A549 (cell line): ENCODE data around the gene TASP1. TPM values are rescaled to one million over a fixed set of nuclear protein-coding genes. Genes with fewer than 3 reads are reported as not detected.
"Not testable (repeated sequence)": the region's sequence is repeated elsewhere in the genome, so short reads cannot be mapped to it uniquely, and the experiment has no call there.

Source experiments
- ATAC-seq, 2 experiments: fragments of 200-7000 bp in 1 of 2; fragments of >200 bp in 1 of 2; cut with Nextera tagmentation in 1 of 2; cut with Tn5 transposase in 1 of 2; 3 replicates each; pipeline versions ENCODE4 v1.8.0 to v1.9.1; 2018 to 2020; ENCODE audit warnings: mild to moderate bottlenecking in 1 of 2, moderate library complexity in 1 of 2
- CTCF ChIA-PET: fragments of 300-600 bp; sonication (Branson Sonifier 250); formaldehyde crosslinking; extraction: SDS; loops from one replicate; lab custom pipeline; 2021; ENCODE audit warnings: antibody characterized with exemption, inconsistent platforms; lab: Yijun Ruan, JAX
- POLR2A ChIA-PET: fragments of 350-600 bp; formaldehyde crosslinking; extraction: SDS; loops from one replicate; lab custom pipeline; 2021; ENCODE audit warnings: antibody characterized with exemption, inconsistent platforms; lab: Yijun Ruan, JAX
- DNase-seq, 2 experiments: peaks; one replicate each; pipeline versions ENCODE4 v3.0.0 to v3.0.0-alpha.2; 2011 to 2016; ENCODE audit warnings: low read depth in 1 of 2, low spot score in 1 of 2
- FAIRE-seq: peaks from 2 replicates; lab custom pipeline; 2011; peaks lifted over from hg19 to GRCh38; lab: Jason Lieb, UNC
- H3K27ac ChIP-seq, 2 experiments: fragments of >200 bp; sonication (Bioruptor Twin); formaldehyde crosslinking; 3 replicates each; pipeline ENCODE4 v1.5.1; 2016 to 2017
- H3K4me1 ChIP-seq: fragments of >200 bp; sonication (Bioruptor Twin); formaldehyde crosslinking; 3 replicates; pipeline ENCODE4 v1.6.1; 2016
- H3K4me2 ChIP-seq: fragments of >200 bp; sonication (Bioruptor Twin); formaldehyde crosslinking; 3 replicates; pipeline ENCODE4 v1.6.1; 2016
- H3K4me3 ChIP-seq: fragments of >200 bp; sonication (Bioruptor Twin); formaldehyde crosslinking; 3 replicates; pipeline ENCODE4 v1.5.1; 2016
- H3K9me3 ChIP-seq: fragments of >200 bp; sonication (Bioruptor Twin); formaldehyde crosslinking; 3 replicates; pipeline ENCODE4 v1.6.1; 2016
- CBX8 ChIP-seq: fragments of 200-600 bp; sonication (generic); IDR thresholded peaks from 2 replicates; pipeline ENCODE4 v1.6.1; 2016
- CEBPB ChIP-seq, 2 experiments: fragments of >200 bp in 1 of 2; sonication (Bioruptor Twin) in 1 of 2; formaldehyde crosslinking in 1 of 2; IDR thresholded peaks; 2 replicates each; pipeline ENCODE4 v1.6.1; 2012 to 2016
- FOSB ChIP-seq: fragments of 250-450 bp; sonication (Bioruptor Pico); IDR thresholded peaks from 2 replicates; pipeline ENCODE4 v1.5.0; 2020; ENCODE audit warnings: mild to moderate bottlenecking, moderate library complexity
- HDAC2 ChIP-seq: fragments of 200-600 bp; sonication (generic); IDR thresholded peaks from 2 replicates; pipeline ENCODE4 v1.6.1; 2016
- MAFK ChIP-seq: fragments of 450-650 bp; IDR thresholded peaks from 2 replicates; pipeline ENCODE4 v1.6.1; 2014; ENCODE audit not compliant: partially characterized antibody
- NPAS2 ChIP-seq: fragments of 250-450 bp; sonication (Bioruptor Pico); IDR thresholded peaks from 2 replicates; pipeline ENCODE4 v1.8.0; 2022; ENCODE audit warnings: mild to moderate bottlenecking, moderate library complexity, borderline replicate concordance
- PHF8 ChIP-seq: fragments of 200-600 bp; sonication (generic); IDR thresholded peaks from 2 replicates; pipeline ENCODE4 v1.6.1; 2016; ENCODE audit warnings: low read depth, mild to moderate bottlenecking, antibody characterized with exemption, moderate library complexity, borderline replicate concordance
- RAD21 ChIP-seq, 2 experiments: fragments of >200 bp in 1 of 2; sonication (Bioruptor Twin) in 1 of 2; formaldehyde crosslinking in 1 of 2; IDR thresholded peaks in 1 of 2; conservative IDR thresholded peaks in 1 of 2; 2 replicates in 1 of 2; 3 replicates in 1 of 2; pipeline ENCODE4 v1.6.1; 2012 to 2018; ENCODE audit warnings: inconsistent platforms in 1 of 2
- RCOR1 ChIP-seq: fragments of 150-350 bp; IDR thresholded peaks from 2 replicates; pipeline ENCODE4 v1.6.1; 2014; ENCODE audit warnings: antibody characterized with exemption, low read length, low read depth
- REST ChIP-seq: fragments of 200-600 bp; sonication (generic); IDR thresholded peaks from 2 replicates; pipeline ENCODE4 v1.6.1; 2016; ENCODE audit warnings: antibody characterized with exemption, mild to moderate bottlenecking, moderate library complexity
- SMC3 ChIP-seq: fragments of >200 bp; sonication (Bioruptor Twin); formaldehyde crosslinking; IDR thresholded peaks from 3 replicates; pipeline ENCODE4 v1.6.1; 2018; ENCODE audit warnings: inconsistent platforms
- TFCP2L1 ChIP-seq: fragments of 250-450 bp; sonication (Bioruptor Pico); IDR thresholded peaks from 2 replicates; pipeline ENCODE4 v1.5.0; 2021; ENCODE audit warnings: mild to moderate bottlenecking
- USF2 ChIP-seq: fragments of 450-650 bp; IDR thresholded peaks from 2 replicates; pipeline ENCODE4 v1.6.1; 2014; ENCODE audit warnings: antibody characterized with exemption
- ZFP36 ChIP-seq: fragments of 450-650 bp; IDR thresholded peaks from 2 replicates; pipeline ENCODE4 v1.6.1; 2014; ENCODE audit warnings: borderline replicate concordance; ENCODE audit not compliant: partially characterized antibody
- WGBS: methylation state at CpG from one replicate; pipeline ENCODE4 v1.1.6; 2017; ENCODE audit errors: missing lambda C conversion rate; 5-methylcytosine and 5-hydroxymethylcytosine counted together
- polyA plus RNA-seq, 4 experiments: library from polyadenylated mRNA; depleted of rRNA in 3 of 4; stranded (reverse); fragments of >200 nt; fragmentation: RNase III in 1 of 4; extraction: RNeasy Plus Mini Kit Qiagen cat#74134 plus additional on column Dnase treatment in 1 of 4; gene quantifications; 2 replicates in 3 of 4; 3 replicates in 1 of 4; pipeline ENCODE4 v1.2.3, GENCODE V29; 2011 to 2017
- TF ChIP-seq, protein P1 (sequence below): fragments of >200 bp; sonication (Bioruptor Twin); formaldehyde crosslinking; IDR thresholded peaks from 3 replicates; pipeline ENCODE4 v1.6.1; 2016
- TF ChIP-seq, protein P2 (sequence below): fragments of 250-450 bp; sonication (Bioruptor Pico); IDR thresholded peaks from 2 replicates; pipeline ENCODE4 v1.5.0; 2021; ENCODE audit warnings: mild to moderate bottlenecking, moderate library complexity, borderline replicate concordance
- TF ChIP-seq, protein P3 (sequence below): IDR thresholded peaks from 2 replicates; pipeline ENCODE4 v1.6.1; 2012; ENCODE audit warnings: low read depth, borderline replicate concordance

TASP1 gene
- polyA plus RNA-seq, 2 of the 4 experiments (the other 2 are of a cell fraction), result 9.5 to 18.2 TPM

DNA sequence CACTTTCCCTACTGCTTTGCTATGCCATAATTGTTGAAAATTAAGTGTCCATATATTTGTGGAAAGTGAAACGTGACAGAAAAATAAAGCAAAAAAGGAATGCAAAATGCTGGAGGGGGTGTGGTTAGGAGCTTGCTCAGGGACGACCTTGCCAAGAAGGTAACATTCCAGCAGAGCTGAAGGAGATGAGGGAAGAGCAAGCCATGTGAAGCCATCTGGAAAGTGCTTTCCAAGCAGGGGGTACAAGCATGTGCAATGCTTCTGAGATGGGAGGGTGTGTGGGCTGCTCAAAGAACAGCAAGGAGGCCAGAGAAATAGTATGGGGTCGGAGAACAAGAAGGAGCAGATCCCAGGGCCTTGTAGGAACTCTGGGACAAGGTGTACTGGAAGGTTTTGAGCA, 255.9 kb downstream of the TASP1 start:
- Histone ChIP-seq H3K4me2 (no peak overlapping the region), H3K4me1 (no peaks in the 10 kb centered on the region), H3K9me3 (peaks cover 17% of the 10 kb centered on the region), H3K27ac (no peak overlapping the region), H3K4me3 (no peak overlapping the region)
- TF ChIP-seq CEBPB (IDR thresholded peaks at IDR 0.05) (no peak), NPAS2 (no peak), USF2 (no peak), RCOR1 (no peak), SMC3 (no peak), TFCP2L1 (CRISPR knock-in tag) (no peak), MAFK (no peak), RAD21 (conservative IDR thresholded peaks at IDR 0.05 in 1 of 2, IDR thresholded peaks at IDR 0.05 in 1 of 2) (no peak), PHF8 (no peak), REST (no peak), HDAC2 (no peak), CBX8 (no peak), ZFP36 (no peak), FOSB (CRISPR knock-in tag) (no peak)
- TF ChIP-seq, protein P1, sequence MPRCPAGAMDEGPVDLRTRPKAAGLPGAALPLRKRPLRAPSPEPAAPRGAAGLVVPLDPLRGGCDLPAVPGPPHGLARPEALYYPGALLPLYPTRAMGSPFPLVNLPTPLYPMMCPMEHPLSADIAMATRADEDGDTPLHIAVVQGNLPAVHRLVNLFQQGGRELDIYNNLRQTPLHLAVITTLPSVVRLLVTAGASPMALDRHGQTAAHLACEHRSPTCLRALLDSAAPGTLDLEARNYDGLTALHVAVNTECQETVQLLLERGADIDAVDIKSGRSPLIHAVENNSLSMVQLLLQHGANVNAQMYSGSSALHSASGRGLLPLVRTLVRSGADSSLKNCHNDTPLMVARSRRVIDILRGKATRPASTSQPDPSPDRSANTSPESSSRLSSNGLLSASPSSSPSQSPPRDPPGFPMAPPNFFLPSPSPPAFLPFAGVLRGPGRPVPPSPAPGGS, result no peak
- TF ChIP-seq, protein P2, sequence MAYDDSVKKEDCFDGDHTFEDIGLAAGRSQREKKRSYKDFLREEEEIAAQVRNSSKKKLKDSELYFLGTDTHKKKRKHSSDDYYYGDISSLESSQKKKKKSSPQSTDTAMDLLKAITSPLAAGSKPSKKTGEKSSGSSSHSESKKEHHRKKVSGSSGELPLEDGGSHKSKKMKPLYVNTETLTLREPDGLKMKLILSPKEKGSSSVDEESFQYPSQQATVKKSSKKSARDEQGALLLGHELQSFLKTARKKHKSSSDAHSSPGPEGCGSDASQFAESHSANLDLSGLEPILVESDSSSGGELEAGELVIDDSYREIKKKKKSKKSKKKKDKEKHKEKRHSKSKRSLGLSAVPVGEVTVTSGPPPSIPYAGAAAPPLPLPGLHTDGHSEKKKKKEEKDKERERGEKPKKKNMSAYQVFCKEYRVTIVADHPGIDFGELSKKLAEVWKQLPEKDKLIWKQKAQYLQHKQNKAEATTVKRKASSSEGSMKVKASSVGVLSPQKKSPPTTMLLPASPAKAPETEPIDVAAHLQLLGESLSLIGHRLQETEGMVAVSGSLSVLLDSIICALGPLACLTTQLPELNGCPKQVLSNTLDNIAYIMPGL (CRISPR knock-in tag), result no peak
- TF ChIP-seq, protein P3, sequence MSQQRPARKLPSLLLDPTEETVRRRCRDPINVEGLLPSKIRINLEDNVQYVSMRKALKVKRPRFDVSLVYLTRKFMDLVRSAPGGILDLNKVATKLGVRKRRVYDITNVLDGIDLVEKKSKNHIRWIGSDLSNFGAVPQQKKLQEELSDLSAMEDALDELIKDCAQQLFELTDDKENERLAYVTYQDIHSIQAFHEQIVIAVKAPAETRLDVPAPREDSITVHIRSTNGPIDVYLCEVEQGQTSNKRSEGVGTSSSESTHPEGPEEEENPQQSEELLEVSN, result no peak
- DNase-seq (no peak), ATAC-seq (no peak), FAIRE-seq (no peak)
- ChIA-PET CTCF (interaction anchor here (0.7 kb wide), 1 partner anchor 164 kb away, joined by 3 read pairs; no protein-coding TSS in a partner anchor), POLR2A (no interaction called here)
- WGBS, result 79% methylated on average over 3 of the region's 3 CpGs

- ATAC-seq, H3K4me3 ChIP-seq, POLR2A ChIA-PET, H3K27ac ChIP-seq, H3K4me2 ChIP-seq, H3K4me1 ChIP-seq, FAIRE-seq, DNase-seq: not testable (repeated sequence)
- CTCF ChIA-PET, result interaction anchor here (1.2 to 1.5 kb wide), 2 partner anchors 15 to 166 kb away, joined by 3 to 4 read pairs; no protein-coding TSS in a partner anchor
- 73% methylated on average over 9 of the region's 11 CpGs for WGBS
- H3K9me3 ChIP-seq, result peaks cover 22% of the 10 kb centered on the region
Measured at GRCh38 chr20:13380497-13381229, 258.1 kb downstream of the TASP1 start.
